ENCODE measurements around the gene ZNRF3.

ZNRF3 gene

GRCh38 chr22:28952857-28953256 is 69.5 kb downstream of the ZNRF3 start:
- no peak for DNase-seq (ENCODE audit: low spot score)

GRCh38 chr22:28953403-28953802 is 70.0 kb downstream of the ZNRF3 start:
- DNase-seq (ENCODE audit: low spot score) = no peak

GRCh38 chr22:28953976-28954880 is 70.9 kb downstream of the ZNRF3 start:
- no peak for DNase-seq (ENCODE audit: low spot score)

DNA sequence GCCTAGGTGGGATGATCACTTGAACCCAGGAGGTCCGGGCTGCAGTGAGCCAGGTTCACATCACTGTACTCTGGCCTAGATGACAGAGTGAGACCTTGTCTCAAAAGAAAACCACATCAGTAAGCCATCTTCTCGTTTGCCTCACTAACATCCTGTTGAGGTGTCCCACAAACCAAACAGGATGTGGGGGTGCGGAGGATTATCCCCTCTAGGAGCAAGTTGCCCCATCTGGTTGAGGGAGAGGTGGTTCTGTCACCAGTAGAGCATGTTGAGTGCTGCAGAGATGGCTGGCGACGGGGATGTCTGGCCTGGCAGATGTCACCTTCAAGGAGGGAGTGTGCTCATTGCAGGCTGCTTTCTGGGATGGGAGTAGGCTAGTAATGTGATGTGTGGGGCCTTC is 72.4 kb downstream of the ZNRF3 start:
- peak; percentile 90 for DNase-seq (ENCODE audit: low spot score)

DNA sequence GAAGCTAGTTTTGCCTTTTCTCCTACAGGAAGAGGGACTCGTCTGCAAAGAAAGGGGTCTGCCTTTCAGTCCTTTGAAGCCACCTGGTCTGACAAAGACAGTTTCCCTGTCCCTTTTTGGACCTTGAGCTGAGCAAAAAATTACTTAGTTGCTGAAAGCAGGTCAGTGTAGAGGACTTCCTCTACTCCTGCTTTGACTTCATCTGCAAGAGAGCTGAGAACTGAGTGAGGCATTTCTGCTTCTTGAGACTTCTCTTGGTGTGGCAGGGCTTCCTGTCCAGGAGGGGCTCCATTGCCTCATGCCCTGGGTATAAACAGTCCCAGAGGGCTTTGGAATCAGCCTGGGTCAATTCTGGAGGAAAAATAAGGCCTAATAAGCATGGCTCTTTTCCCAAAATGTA is 73.1 kb downstream of the ZNRF3 start:
- no peak for DNase-seq (ENCODE audit: low spot score)

DNA sequence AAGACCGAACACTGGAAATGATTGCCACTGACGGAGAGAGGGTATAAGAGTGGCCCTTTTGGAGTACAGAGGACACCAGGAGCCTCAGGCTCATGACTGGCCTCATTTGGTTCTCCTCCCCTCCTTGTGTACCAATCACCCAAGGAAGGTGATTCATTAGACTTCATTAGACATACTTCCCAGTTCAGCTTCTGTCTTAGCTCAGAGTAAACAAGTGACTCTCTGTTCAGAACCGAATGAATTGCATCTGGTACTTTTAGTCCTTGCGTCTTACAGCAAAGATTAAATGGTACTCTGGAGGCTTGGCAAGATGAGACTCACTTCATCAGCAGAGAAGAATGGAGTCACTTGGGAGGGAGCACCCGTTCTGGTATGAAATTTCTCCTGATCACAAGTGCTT is 75.2 kb downstream of the ZNRF3 start:
- DNase-seq (ENCODE audit: low spot score) = no peak

GRCh38 chr22:28962042-28962554 is 78.7 kb downstream of the ZNRF3 start:
- DNase-seq (ENCODE audit: low spot score) = no peak

DNA sequence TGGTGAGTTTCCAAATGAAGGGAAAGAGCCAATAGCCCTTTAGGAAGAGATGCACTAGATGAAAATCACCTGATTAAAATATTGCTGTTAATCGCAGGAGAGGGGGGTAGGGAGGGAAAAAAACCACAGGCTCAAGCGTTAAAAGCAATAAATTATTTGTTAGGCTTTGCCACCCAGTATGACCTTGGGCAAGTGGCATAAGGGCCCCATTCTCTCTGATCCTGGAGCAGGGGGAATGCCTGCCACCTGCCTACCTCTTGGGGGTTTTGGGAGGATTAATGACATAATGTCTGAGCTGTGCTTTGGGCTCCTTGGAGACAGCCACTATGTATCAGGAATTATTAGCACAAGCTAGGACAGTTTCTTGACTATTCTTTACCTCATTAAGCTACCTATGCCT is 80.0 kb downstream of the ZNRF3 start:
- DNase-seq (ENCODE audit: low spot score) = no peak

- no peak for DNase-seq (ENCODE audit: low spot score)
These were observed 83.8 kb downstream of the ZNRF3 start for GRCh38 chr22:28967163-28967665.

DNA sequence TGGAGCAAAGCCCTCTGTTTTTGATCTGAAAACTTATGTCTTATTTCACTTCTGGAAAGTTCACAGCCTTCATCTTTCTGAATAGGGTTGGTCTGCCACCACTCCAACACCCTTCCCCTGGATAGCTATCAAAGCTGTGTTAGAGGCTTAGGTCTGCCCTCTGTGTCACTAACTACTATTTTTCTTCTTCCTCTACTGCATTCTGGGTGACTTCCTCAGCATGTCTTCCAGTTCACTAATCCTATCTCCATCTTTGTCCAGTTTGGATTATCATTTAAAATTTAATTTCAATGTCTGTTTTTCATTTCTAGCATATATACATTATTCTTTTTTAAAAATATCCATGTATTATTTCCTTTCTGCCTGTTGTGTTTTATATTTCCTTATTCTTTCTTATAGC is 84.6 kb downstream of the ZNRF3 start:
- DNase-seq (ENCODE audit: low spot score) = no peak

- no peak for DNase-seq (ENCODE audit: low spot score)
These were observed 86.2 kb downstream of the ZNRF3 start for GRCh38 chr22:28969401-28970168.

GRCh38 chr22:28973352-28973751 is 90.0 kb downstream of the ZNRF3 start:
- DNase-seq (ENCODE audit: low spot score) = no peak

- DNase-seq (ENCODE audit: low spot score) = no peak
These were observed 93.7 kb downstream of the ZNRF3 start for GRCh38 chr22:28977060-28977459.

DNA sequence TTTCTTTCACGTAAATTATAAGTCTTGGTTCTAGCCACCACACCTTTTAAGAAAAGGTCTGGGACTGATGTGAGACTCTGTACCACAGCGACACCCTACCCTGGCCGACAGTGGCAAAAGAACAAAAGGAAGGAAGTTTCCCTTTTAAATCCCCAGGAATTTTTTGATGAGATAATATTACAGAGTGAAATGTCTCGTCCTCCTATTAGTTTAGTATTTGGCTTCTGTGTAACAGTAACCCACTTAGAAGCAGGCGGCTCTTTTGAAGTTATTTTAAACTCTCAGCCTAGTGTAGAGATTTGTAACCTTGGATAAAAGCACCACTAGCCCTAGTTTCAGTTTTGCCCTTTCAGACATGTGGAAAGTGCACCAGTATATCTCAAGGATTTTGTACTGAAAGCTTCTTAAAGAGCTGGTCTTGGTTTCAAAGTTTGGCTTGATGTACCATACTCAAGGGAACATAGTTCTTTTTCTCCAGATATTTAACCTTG is 94.2 kb downstream of the ZNRF3 start:
- DNase-seq (ENCODE audit: low spot score) = no peak

DNA sequence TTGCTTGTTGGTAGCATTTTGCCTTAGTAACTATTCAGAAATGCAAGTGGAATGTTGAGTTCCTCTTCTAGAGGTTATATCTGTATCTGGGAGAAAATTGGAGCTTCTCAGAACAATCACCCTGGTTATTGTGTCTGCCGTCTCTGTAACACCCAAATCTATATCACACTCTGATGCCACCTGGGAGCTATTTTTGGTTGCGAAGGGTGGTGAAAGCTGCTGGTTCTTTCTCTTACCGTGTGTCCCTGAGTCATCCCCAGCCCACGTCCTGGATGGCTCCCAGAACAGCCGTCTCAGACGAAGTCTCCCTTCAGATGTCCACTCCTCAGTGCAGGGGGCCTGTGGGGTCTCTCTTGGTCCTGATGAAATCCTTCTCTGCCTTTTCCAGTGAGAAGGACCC is 94.8 kb downstream of the ZNRF3 start:
- no peak for DNase-seq (ENCODE audit: low spot score)

DNA sequence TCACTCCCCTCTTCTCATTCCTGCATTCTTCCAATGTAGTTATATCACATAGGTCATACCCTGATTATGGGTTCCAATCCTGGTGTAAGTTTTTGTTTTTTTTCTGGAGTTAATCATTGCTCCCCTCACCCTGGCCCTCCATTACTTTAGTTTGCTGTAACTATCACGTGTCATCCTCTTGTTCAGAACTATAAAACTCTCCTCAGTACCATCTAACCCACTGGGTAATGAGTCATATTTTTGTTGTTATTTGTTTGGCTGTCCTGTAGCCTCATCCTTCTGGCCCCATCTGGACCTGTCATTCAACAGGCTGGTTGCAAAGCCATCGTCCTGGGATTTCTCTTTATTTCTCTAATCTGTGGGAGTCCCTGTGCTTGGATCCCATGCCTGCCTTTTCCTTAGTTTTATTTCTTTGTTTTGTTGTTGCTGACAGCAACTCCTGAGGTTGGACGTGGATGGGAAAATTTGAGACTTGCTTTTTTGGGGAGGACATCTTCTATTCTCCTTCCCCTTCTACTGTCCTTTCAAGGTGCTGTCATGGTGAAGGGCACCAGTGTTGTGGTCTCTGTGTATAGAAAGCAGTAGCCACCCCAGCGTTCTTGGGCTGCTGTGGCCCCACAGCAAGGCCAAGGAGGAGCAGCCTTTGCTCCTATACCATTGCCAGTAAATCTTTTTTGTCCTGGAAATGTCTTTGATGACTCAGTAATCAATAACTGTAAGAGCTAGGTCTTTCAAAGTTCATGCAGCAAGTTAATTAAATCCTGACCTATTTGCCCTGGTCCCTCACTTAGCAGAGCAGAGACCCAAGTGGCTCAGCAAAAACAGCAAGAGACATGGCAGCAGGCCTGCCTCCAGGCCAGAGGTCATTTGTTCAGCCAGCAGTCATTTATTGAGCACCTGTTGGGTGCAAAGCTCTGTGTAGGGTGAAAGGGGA is 95.8 kb downstream of the ZNRF3 start:
- no peak for DNase-seq (ENCODE audit: low spot score)

GRCh38 chr22:28980326-28980725 is 97.0 kb downstream of the ZNRF3 start:
- no peak for DNase-seq (ENCODE audit: low spot score)

GRCh38 chr22:28981818-28982499 is 98.6 kb downstream of the ZNRF3 start:
- DNase-seq (ENCODE audit: low spot score) = no peak

DNA sequence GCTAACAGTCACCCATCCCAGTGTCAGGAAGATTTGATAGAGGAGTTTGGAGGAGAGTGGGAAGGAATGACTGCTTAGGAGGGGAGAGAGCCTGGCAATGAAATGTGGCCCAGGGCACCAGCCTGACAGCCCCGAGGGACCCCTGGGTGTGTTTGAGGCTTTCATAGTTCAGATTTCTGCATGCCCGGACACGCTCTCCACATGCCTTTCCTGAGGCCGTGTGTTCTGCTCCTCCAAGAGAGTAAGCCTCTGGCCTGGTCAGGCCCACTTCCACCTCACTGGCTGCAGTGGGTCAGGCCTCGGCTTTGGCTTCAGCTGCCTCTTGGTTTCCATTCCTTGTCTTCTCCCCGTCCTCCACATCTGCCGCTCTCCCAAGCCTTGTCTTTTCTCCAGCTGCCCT is 99.8 kb downstream of the ZNRF3 start:
- DNase-seq (ENCODE audit: low spot score) = no peak

DNA sequence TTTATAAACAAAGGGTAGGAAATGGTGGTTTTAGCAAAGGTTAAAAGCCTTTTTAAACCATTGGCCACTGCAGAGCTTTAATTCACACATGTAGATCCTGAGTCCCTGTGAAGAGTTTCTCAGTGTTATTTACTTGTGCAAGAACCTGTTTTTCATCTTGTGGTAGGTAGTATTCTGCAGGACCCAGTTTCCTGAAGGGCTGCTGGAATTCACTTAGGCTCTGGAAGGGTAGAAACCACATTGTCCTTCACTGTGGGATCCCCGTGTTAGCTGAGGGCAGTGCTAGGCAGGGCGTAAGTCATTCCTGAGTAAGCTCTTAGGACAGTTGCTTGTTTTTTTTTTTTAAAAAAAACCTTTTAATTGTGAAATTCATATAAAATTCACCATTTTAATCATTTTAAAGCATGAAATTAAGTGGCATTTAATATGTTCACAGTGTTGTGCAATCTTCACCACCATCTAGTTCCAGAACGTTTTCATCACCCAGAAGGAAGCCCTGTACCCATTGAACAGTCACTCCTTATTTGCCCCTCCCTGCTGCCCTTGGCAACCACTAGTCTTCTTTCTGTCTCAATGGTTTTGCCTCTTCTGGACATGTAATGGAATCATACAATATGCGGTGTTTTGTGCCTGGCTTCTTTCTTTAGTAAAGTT is 100.5 kb downstream of the ZNRF3 start:
- DNase-seq (ENCODE audit: low spot score) = no peak

Measured in activated CD4-positive, alpha-beta T cell treated with anti-CD3 and anti-CD28 coated beads, Interleukin-2, Interleukin-4, amounts not matched to agents 100 ng/mL and 50 ng/mL, durations not matched to agents 16 hours and 8 hours (primary cell).